Body of pancreas (tissue), 4 donors: ENCODE results near the gene VWA8.

ENCODE experiments used
- POLR2A ChIP-seq, 3 donors: fragments of 450-650 bp; IDR thresholded peaks; one replicate each; pipeline ENCODE4 v1.6.1; 2016; ENCODE audit warnings: antibody characterized with exemption in 3 of 3, mild to moderate bottlenecking in 2 of 3
- TF ChIP-seq, protein P1 (sequence below), 7 experiments: fragments of 450-650 bp in 4 of 7; fragments of 200-600 bp in 3 of 7; sonication (generic) in 3 of 7; IDR thresholded peaks; one replicate each; pipeline ENCODE4 v1.5.1; 2016 to 2019; ENCODE audit warnings: antibody characterized with exemption in 7 of 7

DNA sequence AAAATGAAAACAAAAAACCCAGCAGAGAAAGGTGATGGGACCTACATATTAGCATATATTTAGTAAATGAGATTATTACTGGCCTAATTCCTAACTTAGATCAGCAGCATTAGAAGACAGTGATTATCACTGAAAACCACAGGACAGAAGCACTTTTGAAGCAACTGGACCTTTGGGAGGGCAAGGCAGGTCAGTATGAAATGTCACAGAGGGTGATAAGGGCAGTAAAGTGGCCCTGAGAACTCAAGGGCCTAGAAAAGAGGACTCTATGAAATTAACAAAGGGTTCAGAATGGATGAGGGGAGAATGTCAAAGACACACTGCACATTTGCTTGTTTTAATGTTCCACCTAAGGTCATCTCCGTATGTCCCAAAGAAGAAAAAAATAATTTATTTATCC is 148.7 kb downstream of the VWA8 start:
- TF ChIP-seq, protein P1, sequence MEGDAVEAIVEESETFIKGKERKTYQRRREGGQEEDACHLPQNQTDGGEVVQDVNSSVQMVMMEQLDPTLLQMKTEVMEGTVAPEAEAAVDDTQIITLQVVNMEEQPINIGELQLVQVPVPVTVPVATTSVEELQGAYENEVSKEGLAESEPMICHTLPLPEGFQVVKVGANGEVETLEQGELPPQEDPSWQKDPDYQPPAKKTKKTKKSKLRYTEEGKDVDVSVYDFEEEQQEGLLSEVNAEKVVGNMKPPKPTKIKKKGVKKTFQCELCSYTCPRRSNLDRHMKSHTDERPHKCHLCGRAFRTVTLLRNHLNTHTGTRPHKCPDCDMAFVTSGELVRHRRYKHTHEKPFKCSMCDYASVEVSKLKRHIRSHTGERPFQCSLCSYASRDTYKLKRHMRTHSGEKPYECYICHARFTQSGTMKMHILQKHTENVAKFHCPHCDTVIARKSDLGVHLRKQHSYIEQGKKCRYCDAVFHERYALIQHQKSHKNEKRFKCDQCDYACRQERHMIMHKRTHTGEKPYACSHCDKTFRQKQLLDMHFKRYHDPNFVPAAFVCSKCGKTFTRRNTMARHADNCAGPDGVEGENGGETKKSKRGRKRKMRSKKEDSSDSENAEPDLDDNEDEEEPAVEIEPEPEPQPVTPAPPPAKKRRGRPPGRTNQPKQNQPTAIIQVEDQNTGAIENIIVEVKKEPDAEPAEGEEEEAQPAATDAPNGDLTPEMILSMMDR (IDR thresholded peaks at IDR 0.05): no peak
- TF ChIP-seq POLR2A (IDR thresholded peaks at IDR 0.05): no peak
